HG02870 (cell line): Measurements from ENCODE around the gene STIM2.

Experiments
- ATAC-seq: cut with Tn5 transposase; IDR thresholded peaks from one replicate; pipeline ENCODE4 v1.9.1; 2021; ENCODE audit warnings: mild to moderate bottlenecking, moderate library complexity; ENCODE audit not compliant: unreplicated experiment

Gene STIM2

DNA sequence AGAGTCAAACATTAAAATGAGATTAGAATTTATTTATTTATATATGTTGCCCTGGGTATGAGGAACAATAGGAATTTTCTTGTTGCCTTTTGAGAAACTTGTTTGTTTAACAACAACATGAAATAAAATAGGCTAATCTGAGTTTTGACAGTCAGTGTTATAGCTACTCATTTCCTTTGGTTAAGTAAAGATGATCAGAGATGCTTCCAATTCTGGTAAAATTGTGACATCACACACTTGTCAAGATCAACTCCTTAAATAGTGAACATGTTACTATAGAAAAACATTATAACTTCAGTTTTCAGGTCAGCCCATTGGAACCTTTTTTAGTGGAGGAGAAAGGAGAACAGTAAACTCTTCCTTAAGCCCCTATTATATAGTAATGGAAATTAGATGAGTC lies 136.1 kb downstream of the STIM2 start:
- no peak for ATAC-seq

DNA sequence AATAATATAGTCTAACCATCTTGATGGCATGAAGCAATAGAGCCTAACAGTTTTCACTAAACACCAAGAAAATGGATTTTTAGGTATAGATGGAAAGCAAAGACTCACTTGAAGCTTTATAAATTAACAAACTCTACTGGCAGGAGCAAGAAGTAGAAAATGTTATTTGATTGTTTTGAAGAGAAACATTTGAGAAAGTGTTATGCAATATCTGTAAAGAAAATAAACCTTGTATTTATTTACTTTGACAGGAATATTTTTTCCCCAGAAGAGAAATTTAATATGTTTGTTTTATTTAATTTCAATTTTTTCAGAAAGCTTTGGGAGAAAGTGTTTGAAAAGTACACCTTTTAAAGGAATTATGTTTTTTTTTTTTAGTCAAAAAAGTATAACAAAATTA lies 139.0 kb downstream of the STIM2 start:
- ATAC-seq: no peak

DNA sequence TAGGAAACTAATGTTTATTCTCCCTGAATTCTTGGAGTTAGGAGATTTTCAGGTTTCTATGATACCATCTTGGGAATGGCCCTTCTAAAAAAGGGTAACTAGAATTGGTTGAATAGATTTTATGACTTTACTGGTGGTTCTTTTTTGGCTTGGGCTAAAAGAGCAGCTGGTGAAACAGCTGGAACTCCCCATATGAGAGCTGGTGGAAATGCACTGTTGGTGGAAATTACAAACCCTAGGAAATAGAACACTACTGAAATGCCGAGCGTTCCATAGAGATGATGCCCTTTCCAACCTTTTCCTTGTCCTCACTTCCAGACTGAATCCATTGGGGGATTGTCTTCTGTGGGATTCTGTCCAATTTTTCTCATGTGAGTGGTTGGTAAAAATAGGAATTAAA lies 139.5 kb downstream of the STIM2 start:
- no peak for ATAC-seq

DNA sequence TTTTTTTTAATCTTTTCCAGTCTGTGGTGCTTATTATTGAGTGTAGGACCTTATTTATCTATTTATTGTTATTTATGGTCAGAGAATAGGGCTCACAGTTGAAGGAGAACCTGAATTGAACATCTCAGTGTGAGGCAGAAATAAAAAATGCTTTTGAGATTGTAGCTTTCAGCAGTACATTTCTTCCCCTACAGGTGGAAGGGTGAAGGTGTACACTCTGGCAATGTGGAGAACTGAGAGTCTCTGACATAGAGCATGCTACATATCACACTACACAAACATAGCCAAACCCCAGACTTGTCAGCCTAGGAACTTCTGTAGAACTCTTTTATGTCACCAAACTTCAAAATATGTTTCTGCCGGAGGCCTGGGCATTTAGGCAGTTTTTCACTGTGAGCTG lies 140.2 kb downstream of the STIM2 start:
- ATAC-seq: peak; percentile 67

DNA sequence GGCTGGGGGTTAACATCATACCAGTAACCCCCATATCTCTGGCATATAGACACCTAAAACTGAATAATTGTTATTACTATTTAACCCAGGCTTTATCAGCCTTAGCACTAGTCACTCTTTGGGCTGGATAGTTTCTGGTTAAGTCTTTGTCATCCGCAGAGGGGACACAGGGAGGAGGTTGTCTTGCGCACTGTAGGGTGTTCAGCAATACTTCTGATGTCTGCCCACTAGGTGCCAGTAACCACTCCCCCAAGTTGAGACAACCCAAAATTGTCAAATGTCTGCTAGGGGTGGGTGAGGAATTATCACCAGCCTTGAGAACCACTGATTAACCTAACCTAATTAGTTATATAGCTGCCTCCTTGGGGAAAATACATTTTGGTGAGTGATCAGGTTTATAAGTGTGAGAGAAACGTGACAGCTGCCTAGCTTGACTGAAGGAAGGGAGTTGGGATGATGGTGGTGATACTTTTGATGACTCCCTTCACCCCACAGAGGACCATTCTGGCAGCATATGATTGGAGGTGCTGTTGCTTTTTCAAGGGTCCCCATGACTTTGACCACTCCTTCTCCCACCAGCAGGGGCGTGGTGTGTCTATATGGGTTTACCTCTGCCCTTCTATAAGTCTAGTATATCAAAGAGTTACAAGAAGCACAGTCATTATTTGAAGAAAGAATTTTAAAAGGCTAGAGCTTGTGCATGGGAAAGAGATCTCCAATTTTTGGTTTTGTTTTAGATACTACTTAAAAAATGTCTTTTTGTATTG lies 140.9 kb downstream of the STIM2 start:
- no peak for ATAC-seq

DNA sequence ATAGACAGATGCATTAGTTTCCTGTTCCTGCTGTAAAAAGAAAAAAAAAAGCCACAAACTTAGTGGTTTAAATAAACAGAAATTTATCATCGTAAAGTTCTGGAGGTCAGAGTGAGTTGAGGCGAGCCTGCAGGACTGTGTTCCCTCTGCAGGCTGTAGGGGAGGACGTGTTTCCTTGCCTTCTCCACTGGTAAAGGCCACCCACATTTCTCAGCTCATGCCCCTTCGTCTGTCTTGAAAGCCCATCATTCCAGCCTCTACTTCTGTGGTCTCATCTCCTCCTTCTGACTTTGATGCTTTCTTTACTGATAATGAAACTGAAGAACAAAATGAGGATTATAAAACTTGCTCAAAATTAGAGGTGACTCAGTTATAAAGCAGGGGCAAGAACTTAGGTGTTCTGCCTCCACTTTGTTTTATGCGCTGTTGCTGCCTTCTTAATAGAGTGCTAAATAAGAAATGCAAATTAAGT lies 143.0 kb downstream of the STIM2 start:
- peak; percentile 37 for ATAC-seq

DNA sequence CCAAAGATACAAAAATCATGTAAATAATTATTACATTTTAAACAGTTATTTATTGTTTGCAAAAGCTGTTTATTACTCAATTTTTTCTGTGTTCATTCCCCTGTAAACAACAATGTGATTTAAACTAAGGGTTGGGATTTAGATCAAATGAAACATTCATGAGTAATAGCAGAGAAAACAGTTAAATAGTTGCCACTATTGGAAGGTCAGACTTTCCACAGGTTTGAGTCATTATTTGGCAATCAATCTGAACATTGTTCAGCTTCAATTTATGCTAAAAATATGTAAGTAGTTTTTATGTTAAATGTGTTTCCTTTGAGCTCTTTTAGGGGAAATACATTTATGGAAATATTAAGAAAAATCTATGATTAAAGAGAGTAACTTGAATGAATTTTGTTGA lies 144.9 kb downstream of the STIM2 start:
- no peak for ATAC-seq

DNA sequence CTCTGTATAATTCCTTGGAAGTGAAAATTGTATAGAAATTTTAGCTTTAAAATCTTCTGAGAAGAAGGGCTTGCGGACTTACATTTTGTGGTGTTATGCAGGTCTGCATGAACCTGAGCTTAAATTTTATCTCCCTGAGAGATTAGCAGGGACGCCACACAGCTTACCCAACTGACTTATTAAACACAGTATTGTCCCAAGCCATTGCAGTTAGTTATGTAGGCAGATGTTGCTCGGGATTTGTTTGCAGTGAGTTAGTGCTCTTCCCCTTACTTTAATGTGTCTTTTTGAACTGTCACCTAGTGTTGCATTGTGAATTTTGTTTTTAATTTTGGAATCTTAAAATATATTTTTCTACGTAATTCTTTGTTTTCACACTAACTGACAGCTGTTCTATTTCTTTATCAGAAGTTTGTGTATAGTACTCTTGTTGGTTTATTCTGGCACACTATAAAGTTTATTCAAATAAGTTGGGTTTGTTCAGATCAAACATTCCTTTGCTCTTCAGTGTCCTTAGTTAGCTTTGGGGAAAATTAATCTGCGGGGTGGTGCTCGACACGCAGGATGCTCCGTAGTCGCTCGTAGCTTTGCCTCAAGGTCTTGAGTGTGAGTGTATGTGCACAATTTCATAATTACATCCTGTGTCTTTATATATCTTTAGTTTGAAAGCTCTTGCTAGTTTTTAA lies 145.4 kb downstream of the STIM2 start:
- no peak for ATAC-seq

DNA sequence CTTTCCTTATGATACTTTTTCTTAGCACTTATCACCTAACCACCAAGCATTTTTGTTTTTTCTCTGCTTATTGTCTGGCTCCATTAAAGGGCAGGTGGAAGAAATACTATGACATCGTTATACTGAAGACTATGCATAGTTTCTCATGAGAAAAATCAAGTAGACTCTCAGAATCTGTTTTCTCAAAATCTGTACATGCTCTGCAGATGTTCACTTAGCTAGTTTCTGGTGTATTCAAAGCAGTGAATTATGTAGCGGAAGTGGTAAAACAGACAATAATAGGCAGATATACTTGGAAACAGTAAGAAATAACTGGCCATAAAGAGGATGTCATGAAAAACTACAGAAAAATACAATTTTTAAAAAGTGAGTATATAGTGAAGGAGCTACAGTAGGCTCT lies 146.0 kb downstream of the STIM2 start:
- no peak for ATAC-seq

DNA sequence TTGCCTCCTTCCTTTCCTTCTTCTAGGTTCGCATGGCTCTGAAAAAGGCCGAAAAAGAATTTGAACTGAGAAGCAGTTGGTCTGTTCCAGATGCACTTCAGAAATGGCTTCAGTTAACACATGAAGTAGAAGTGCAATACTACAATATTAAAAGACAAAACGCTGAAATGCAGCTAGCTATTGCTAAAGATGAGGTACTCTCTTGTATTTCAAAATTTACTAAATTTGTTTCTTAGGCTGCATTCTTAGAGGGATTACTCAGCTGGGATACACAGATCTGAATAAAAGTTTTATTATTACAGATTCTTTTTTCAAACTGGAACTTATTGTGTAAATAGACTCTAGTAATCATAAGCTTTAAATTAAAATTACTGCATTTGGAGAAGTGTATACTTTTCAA lies 146.9 kb downstream of the STIM2 start:
- no peak for ATAC-seq

DNA sequence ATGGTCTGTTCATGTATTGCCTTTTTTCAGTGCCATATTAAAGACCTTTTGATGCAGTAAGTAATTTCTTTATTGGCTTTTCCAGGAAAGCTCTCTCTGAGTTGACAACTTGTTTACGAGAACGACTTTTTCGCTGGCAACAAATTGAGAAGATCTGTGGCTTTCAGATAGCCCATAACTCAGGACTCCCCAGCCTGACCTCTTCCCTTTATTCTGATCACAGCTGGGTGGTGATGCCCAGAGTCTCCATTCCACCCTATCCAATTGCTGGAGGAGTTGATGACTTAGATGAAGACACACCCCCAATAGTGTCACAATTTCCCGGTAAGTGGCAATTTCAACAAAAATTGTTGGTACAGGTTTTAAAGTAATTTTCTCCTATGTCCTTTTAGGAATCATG lies 148.0 kb downstream of the STIM2 start:
- ATAC-seq: no peak

DNA sequence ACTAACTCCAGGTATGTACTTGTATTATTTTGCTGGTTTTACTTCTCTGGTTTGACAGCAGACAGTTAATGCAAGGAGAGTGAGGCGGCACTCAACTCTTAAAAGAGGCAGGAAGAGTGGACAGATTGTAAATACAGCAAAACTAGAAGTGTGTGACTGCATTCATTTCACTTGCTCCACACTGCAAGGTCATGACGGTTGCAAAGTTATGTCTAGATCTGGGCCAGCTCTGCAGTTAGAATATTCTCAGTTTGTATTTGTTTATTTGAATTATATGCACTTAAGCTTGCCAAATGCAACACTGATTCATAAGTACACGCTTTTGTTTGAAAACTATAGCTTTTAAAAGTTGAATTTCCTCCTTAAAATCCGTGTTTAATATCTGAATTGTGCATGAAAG lies 148.9 kb downstream of the STIM2 start:
- ATAC-seq: no peak

DNA sequence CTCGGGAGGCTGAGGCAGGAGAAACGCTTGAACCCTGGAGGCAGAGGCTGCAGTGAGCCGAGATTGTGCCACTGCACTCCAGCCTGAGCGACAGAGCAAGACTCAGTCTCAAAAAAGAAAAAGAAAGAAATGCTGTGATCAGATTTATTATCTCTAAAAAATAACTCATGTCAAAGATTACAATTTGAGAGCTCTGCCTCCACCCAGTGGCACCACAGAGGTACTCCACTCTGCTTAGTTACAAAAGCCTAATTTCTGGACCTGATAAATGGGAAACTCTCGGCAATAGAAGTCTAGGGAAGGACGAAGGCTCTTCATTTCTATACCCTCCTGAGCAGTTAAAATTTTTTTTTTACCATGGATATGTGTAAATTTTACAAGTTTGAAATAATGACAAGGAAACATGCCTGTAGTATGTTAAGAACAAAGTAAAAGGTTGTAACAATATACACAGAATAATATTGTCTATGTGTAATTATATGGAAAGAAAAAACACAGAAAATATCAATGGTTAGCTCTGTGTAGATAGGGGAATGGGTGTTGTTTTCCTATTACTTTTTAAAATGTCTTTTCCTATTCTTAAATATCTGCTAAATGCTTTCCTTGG lies 149.8 kb downstream of the STIM2 start:
- peak; percentile 69 for ATAC-seq

DNA sequence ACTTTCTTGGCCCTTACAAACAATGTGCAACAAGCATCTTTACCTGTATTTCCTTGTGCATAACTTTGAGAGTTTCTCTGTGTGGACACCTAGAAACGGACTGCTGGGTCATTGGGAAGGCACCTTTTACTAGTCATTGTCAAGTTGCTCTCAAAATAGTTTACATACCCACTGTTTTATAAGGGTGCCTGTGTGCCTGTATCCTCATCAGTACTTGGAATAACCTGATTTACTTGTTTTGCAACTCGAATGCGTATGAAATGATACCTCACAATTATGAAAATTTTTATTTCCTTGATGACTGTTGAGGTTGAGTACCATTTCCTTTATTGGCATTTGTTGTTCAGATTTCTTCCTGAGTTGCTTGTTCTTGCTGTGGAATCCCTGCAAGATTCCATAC lies 150.8 kb downstream of the STIM2 start:
- no peak for ATAC-seq

DNA sequence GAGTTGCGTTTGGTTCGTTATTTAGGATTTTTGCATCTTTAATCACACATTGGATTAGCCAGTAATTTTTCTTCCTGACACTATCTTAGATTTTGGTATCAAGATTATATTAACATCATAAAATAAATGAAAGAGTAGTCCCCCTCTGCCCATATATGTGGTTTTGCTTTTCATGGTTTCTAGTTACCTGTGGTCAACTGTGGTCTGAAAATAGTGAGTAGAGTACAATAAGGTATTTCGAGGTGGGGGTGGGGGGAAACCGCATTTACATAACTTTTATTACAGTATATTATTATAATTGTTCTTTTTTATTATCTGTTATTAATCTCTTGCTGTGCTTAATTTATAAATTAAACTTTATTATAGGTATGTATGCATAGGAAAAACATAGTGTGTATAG lies 152.4 kb downstream of the STIM2 start:
- ATAC-seq: no peak

DNA sequence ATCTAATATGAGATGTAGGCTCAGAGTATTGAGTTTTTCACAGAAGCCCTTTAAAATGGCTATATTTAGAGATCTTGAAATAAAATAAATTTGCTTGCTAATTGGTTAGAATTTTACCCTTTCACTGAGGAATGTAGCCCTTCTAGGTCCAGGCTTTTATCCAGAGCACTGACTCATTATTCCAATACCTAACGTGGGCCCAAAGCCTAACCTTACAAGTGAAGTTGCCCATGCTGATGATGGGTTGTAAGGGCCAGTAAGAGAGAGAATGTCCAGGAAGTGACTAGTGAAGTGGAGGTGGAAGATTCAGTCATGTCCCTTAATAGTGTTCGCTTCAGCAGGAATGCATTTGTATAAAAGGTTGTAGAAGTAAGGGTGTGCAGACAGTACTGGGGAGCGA lies 155.9 kb downstream of the STIM2 start:
- no peak for ATAC-seq

DNA sequence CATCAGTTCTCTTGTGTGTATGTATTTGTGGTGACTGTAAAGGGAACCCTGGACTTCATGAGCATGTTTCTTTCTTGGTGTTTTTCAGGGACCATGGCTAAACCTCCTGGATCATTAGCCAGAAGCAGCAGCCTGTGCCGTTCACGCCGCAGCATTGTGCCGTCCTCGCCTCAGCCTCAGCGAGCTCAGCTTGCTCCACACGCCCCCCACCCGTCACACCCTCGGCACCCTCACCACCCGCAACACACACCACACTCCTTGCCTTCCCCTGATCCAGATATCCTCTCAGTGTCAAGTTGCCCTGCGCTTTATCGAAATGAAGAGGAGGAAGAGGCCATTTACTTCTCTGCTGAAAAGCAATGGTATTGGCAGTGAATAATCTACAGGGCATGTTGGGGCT lies 157.0 kb downstream of the STIM2 start:
- no peak for ATAC-seq

DNA sequence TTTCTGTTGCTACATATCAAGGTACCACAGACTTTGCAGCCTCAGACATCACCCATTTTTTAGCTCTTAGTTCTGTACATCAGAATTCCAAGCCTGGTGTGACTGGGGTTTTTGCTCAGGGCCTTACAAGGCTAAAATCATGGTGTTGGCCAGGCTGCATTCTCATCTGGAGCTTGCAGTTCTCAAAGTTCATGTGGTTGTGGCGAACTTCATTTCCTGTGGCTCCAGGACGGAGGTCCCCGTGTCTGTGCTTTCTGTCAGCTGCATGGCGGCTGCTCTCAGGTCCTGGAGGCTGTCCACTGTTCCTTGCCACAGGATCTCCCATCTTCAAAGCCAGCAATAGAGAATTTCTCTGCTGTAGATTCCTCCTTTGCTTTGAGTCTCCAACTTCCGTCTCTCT lies 157.4 kb downstream of the STIM2 start:
- no peak for ATAC-seq

DNA sequence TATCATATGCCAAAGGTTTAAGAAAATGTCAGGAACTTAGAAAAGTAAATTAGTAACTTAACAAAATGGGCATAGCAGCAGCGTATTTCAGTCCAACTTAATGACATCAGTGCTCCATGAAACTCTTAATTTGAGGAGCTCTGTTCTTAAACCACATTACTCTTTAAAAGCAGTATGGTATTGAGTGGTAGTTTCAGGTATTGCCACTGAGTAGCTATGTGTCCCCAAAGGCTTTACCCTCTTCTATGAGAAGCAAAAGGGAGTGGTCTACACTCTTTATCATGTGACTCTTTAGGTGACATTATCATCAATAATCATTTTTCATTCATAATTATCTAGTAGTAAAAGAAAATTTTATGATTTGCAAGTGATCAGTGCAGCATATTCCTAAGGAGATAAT lies 158.3 kb downstream of the STIM2 start:
- no peak for ATAC-seq

DNA sequence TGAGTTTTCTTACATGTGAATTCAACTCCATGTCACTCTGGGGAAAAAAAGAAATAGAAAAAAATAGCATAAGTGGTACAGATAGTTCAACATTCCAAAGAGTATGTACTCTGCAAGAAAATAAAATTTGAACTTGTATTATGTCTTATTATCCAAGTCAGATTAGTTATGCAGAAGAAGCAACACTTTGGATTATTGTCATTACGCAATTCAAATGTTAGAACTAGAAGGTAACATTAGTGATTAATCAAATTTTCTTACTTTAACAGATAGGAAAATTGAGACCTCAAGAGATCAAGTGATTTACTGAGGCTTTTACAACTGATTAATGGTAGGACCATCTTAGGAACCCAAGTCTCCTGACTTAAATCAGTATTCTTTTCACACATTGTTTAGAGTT lies 159.1 kb downstream of the STIM2 start:
- ATAC-seq: no peak

DNA sequence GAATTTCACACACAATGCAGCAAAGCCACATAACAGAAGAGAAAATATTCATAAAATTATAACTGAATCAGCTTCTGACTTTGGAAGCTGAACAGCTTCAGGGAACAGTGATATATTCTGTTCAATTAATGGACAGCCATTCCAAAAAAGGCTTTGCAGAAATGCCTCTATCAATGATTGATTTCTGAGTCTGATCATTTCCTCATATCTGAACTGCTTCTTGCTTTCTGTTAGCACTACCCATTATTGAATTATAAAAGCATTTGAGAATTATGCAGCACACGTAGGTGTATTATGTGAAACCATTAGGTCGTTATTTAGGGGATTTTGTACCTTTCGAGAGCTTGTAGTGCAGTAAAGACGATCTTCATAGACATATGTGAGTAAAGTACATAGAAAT lies 159.6 kb downstream of the STIM2 start:
- no peak for ATAC-seq

DNA sequence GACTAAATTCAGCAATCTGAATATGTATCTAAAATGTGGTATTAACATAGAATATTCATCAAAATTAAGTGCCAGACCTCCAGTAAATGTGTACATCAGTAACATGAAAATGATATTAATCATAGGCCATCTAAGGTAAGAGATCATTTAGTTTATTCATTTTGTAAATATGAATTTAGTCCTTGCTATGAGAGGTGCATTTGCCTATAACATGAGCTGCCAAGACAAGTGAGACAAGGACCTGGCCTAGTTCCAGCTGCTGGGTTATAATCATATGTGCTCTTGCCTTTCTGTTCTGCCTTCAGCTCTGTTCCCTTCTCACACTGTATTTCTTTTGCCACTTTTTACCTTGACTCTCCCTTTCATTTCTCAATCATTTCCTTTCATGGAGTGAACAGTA lies 160.0 kb downstream of the STIM2 start:
- no peak for ATAC-seq
